ENCODE data around the gene CNBD2.
A peak's percentile ranks its signal among the peaks of the same experiment; 100 is the strongest.

The CNBD2 gene

GRCh38 chr20:36030149-36030548 lies 61.8 kb downstream of the CNBD2 start:
- H3K4me3 ChIP-seq (ENCODE audit: low read length), result no peak overlapping the region
- H3K4me1 ChIP-seq (ENCODE audit: control insufficient read depth, low read depth, low read length), result no peaks in the 10 kb centered on the region
- no peaks in the 10 kb centered on the region for H3K36me3 ChIP-seq (ENCODE audit: control insufficient read depth, insufficient read depth, low read length)
- H4K8ac ChIP-seq (ENCODE audit: low read depth, low read length), result no peak overlapping the region
- H3K23ac ChIP-seq (ENCODE audit: low read length), result no peak overlapping the region
- no peak overlapping the region for H2BK15ac ChIP-seq (replicated peaks; ENCODE audit: low read depth)
- H3K79me1 ChIP-seq (ENCODE audit: low read length), result no peaks in the 10 kb centered on the region
- no peak overlapping the region for H4K5ac ChIP-seq (ENCODE audit: low read length)
- no peak overlapping the region for H3K4ac ChIP-seq (ENCODE audit: low read depth, low read length)
- no peak overlapping the region for H3K56ac ChIP-seq (ENCODE audit: low read length)
- no peaks in the 10 kb centered on the region for H3K79me2 ChIP-seq (ENCODE audit: control insufficient read depth, insufficient read depth, low read length)
- H2AK5ac ChIP-seq (ENCODE audit: low read length), result no peak overlapping the region
- no CpG with 5 or more reads among the region's 8 CpGs for WGBS (ENCODE audit: extremely low coverage, insufficient coverage, low lambda C conversion rate)
- H2BK5ac ChIP-seq (ENCODE audit: low read length), result no peak overlapping the region
- no peak overlapping the region for H3K9ac ChIP-seq (ENCODE audit: low read length)
- H3K18ac ChIP-seq (ENCODE audit: low read length), result no peak overlapping the region
- H3K4me2 ChIP-seq (ENCODE audit: low read length), result no peak overlapping the region
- DNase-seq, result no peak
- no peak overlapping the region for H2BK120ac ChIP-seq (ENCODE audit: low read depth, low read length)
- H3K27ac ChIP-seq (ENCODE audit: low read depth, low read length), result no peak overlapping the region
- no peaks in the 10 kb centered on the region for H3K27me3 ChIP-seq (ENCODE audit: insufficient read depth, low read length, poor library complexity)

DNA sequence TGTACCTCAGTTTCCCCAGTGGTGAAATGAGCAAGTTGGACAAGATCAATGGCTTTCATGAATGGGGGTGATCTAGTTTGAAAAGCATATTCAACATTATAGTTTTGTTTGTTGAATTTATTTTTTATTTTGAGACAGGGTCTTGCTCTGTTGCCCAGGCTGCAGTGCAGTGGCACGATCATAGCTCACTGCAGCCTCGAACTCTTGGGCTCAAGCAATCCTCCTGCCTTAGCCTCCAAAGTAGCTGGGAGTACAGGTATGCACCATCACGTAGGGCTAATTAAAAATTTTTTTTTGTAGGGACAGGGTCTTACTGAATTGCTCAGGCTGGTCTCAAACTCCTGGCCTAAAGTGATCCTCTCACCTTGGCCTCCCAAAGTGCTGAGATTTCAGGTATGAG lies 63.4 kb downstream of the CNBD2 start:
- Histone ChIP-seq H2BK5ac (ENCODE audit: low read length) (no peak overlapping the region), H2AK5ac (ENCODE audit: low read length) (no peak overlapping the region), H3K79me1 (ENCODE audit: low read length) (no peaks in the 10 kb centered on the region), H3K4me1 (ENCODE audit: control insufficient read depth, low read depth, low read length) (no peaks in the 10 kb centered on the region), H3K23ac (ENCODE audit: low read length) (no peak overlapping the region), H3K36me3 (ENCODE audit: control insufficient read depth, insufficient read depth, low read length) (no peaks in the 10 kb centered on the region), H3K27me3 (ENCODE audit: insufficient read depth, low read length, poor library complexity) (no peaks in the 10 kb centered on the region), H3K4me2 (ENCODE audit: low read length) (no peak overlapping the region), H2BK120ac (ENCODE audit: low read depth, low read length) (no peak overlapping the region), H3K27ac (ENCODE audit: low read depth, low read length) (no peak overlapping the region), H3K9ac (ENCODE audit: low read length) (no peak overlapping the region), H3K4me3 (ENCODE audit: low read length) (no peak overlapping the region), H3K79me2 (ENCODE audit: control insufficient read depth, insufficient read depth, low read length) (no peaks in the 10 kb centered on the region), H4K5ac (ENCODE audit: low read length) (no peak overlapping the region), H2BK15ac (replicated peaks; ENCODE audit: low read depth) (no peak overlapping the region), H4K8ac (ENCODE audit: low read depth, low read length) (no peak overlapping the region), H3K18ac (ENCODE audit: low read length) (no peak overlapping the region), H3K56ac (ENCODE audit: low read length) (no peak overlapping the region), H3K4ac (ENCODE audit: low read depth, low read length) (no peak overlapping the region)
- no peak for DNase-seq
- WGBS (ENCODE audit: extremely low coverage, insufficient coverage, low lambda C conversion rate), result no CpG with 5 or more reads among the region's 3 CpGs

- Histone ChIP-seq H3K79me2 (ENCODE audit: control insufficient read depth, insufficient read depth, low read length) (no peaks in the 10 kb centered on the region), H2BK120ac (ENCODE audit: low read depth, low read length) (no peak overlapping the region), H2BK15ac (replicated peaks; ENCODE audit: low read depth) (no peak overlapping the region), H4K8ac (ENCODE audit: low read depth, low read length) (no peak overlapping the region), H3K36me3 (ENCODE audit: control insufficient read depth, insufficient read depth, low read length) (no peaks in the 10 kb centered on the region), H3K4me1 (ENCODE audit: control insufficient read depth, low read depth, low read length) (no peaks in the 10 kb centered on the region), H3K27ac (ENCODE audit: low read depth, low read length) (no peak overlapping the region), H2AK5ac (ENCODE audit: low read length) (no peak overlapping the region), H3K4ac (ENCODE audit: low read depth, low read length) (no peak overlapping the region), H3K56ac (ENCODE audit: low read length) (no peak overlapping the region), H4K5ac (ENCODE audit: low read length) (no peak overlapping the region), H3K79me1 (ENCODE audit: low read length) (no peaks in the 10 kb centered on the region), H3K23ac (ENCODE audit: low read length) (no peak overlapping the region), H3K18ac (ENCODE audit: low read length) (no peak overlapping the region), H3K9ac (ENCODE audit: low read length) (no peak overlapping the region), H3K27me3 (ENCODE audit: insufficient read depth, low read length, poor library complexity) (no peaks in the 10 kb centered on the region), H2BK5ac (ENCODE audit: low read length) (no peak overlapping the region), H3K4me3 (ENCODE audit: low read length) (no peak overlapping the region), H3K4me2 (ENCODE audit: low read length) (no peak overlapping the region)
- WGBS (ENCODE audit: extremely low coverage, insufficient coverage, low lambda C conversion rate), result 88% methylated on average over 1 of the region's 4 CpGs
- DNase-seq, result no peak
Measured at GRCh38 chr20:36034875-36035274, 66.5 kb downstream of the CNBD2 start.

DNA sequence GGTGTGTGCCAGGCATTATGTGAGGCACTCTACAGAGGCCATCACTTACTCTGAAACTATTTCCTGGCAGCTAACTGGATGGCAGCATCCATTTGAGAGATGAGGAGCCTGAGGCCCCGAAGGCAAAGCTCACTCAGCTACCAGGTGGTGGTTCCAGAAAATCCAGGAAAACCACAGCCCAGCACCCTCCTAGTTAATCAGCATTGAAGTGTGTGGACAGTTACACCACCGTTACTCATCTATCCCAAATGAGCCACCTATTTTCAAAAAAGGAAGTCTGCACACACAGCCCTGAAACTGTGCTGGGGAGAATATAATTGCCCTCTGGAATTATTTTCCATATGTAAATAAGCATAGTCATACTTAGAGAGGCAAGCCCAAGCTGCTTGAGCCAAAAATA lies 67.4 kb downstream of the CNBD2 start:
- WGBS (ENCODE audit: extremely low coverage, insufficient coverage, low lambda C conversion rate), result no CpG with 5 or more reads among the region's 2 CpGs
- Histone ChIP-seq H3K79me1 (ENCODE audit: low read length) (no peaks in the 10 kb centered on the region), H3K56ac (ENCODE audit: low read length) (no peak overlapping the region), H3K27ac (ENCODE audit: low read depth, low read length) (no peak overlapping the region), H4K5ac (ENCODE audit: low read length) (no peak overlapping the region), H3K9ac (ENCODE audit: low read length) (no peak overlapping the region), H3K4me1 (ENCODE audit: control insufficient read depth, low read depth, low read length) (no peaks in the 10 kb centered on the region), H3K36me3 (ENCODE audit: control insufficient read depth, insufficient read depth, low read length) (no peaks in the 10 kb centered on the region), H3K4ac (ENCODE audit: low read depth, low read length) (no peak overlapping the region), H3K27me3 (ENCODE audit: insufficient read depth, low read length, poor library complexity) (no peaks in the 10 kb centered on the region), H3K23ac (ENCODE audit: low read length) (no peak overlapping the region), H2BK5ac (ENCODE audit: low read length) (no peak overlapping the region), H3K4me3 (ENCODE audit: low read length) (no peak overlapping the region), H3K18ac (ENCODE audit: low read length) (no peak overlapping the region), H2BK120ac (ENCODE audit: low read depth, low read length) (no peak overlapping the region), H2BK15ac (replicated peaks; ENCODE audit: low read depth) (no peak overlapping the region), H2AK5ac (ENCODE audit: low read length) (no peak overlapping the region), H3K79me2 (ENCODE audit: control insufficient read depth, insufficient read depth, low read length) (no peaks in the 10 kb centered on the region), H4K8ac (ENCODE audit: low read depth, low read length) (no peak overlapping the region), H3K4me2 (ENCODE audit: low read length) (no peak overlapping the region)
- no peak for DNase-seq

- Histone ChIP-seq H2BK5ac (ENCODE audit: low read length) (no peak overlapping the region), H2AK5ac (ENCODE audit: low read length) (no peak overlapping the region), H3K4me3 (ENCODE audit: low read length) (no peak overlapping the region), H2BK15ac (replicated peaks; ENCODE audit: low read depth) (no peak overlapping the region), H3K36me3 (ENCODE audit: control insufficient read depth, insufficient read depth, low read length) (no peaks in the 10 kb centered on the region), H3K79me1 (ENCODE audit: low read length) (no peaks in the 10 kb centered on the region), H3K56ac (ENCODE audit: low read length) (no peak overlapping the region), H3K27me3 (ENCODE audit: insufficient read depth, low read length, poor library complexity) (no peaks in the 10 kb centered on the region), H4K5ac (ENCODE audit: low read length) (no peak overlapping the region), H3K79me2 (ENCODE audit: control insufficient read depth, insufficient read depth, low read length) (no peaks in the 10 kb centered on the region), H3K4ac (ENCODE audit: low read depth, low read length) (no peak overlapping the region), H3K27ac (ENCODE audit: low read depth, low read length) (no peak overlapping the region), H3K4me2 (ENCODE audit: low read length) (no peak overlapping the region), H3K4me1 (ENCODE audit: control insufficient read depth, low read depth, low read length) (no peaks in the 10 kb centered on the region), H4K8ac (ENCODE audit: low read depth, low read length) (no peak overlapping the region), H3K23ac (ENCODE audit: low read length) (no peak overlapping the region), H3K9ac (ENCODE audit: low read length) (no peak overlapping the region), H2BK120ac (ENCODE audit: low read depth, low read length) (no peak overlapping the region), H3K18ac (ENCODE audit: low read length) (no peak overlapping the region)
- peak; percentile 21 for DNase-seq
- no CpG with 5 or more reads among the region's 3 CpGs for WGBS (ENCODE audit: extremely low coverage, insufficient coverage, low lambda C conversion rate)
Measured at GRCh38 chr20:36036688-36037087, 68.3 kb downstream of the CNBD2 start.

GRCh38 chr20:36040571-36040970 lies 72.2 kb downstream of the CNBD2 start:
- no peak overlapping the region for H2BK120ac ChIP-seq (ENCODE audit: low read depth, low read length)
- H3K4me2 ChIP-seq (ENCODE audit: low read length), result no peak overlapping the region
- WGBS (ENCODE audit: extremely low coverage, insufficient coverage, low lambda C conversion rate), result no CpG with 5 or more reads among the region's 5 CpGs
- no peak overlapping the region for H3K27ac ChIP-seq (ENCODE audit: low read depth, low read length)
- no peak overlapping the region for H2AK5ac ChIP-seq (ENCODE audit: low read length)
- H3K56ac ChIP-seq (ENCODE audit: low read length), result no peak overlapping the region
- no peak overlapping the region for H2BK15ac ChIP-seq (replicated peaks; ENCODE audit: low read depth)
- H4K5ac ChIP-seq (ENCODE audit: low read length), result no peak overlapping the region
- DNase-seq, result no peak
- no peak overlapping the region for H3K4ac ChIP-seq (ENCODE audit: low read depth, low read length)
- no peak overlapping the region for H4K8ac ChIP-seq (ENCODE audit: low read depth, low read length)
- no peak overlapping the region for H3K23ac ChIP-seq (ENCODE audit: low read length)
- peaks cover 12% of the 10 kb centered on the region for H3K79me1 ChIP-seq (ENCODE audit: low read length)
- H3K18ac ChIP-seq (ENCODE audit: low read length), result no peak overlapping the region
- no peaks in the 10 kb centered on the region for H3K36me3 ChIP-seq (ENCODE audit: control insufficient read depth, insufficient read depth, low read length)
- H3K9ac ChIP-seq (ENCODE audit: low read length), result no peak overlapping the region
- no peaks in the 10 kb centered on the region for H3K27me3 ChIP-seq (ENCODE audit: insufficient read depth, low read length, poor library complexity)
- no peaks in the 10 kb centered on the region for H3K4me1 ChIP-seq (ENCODE audit: control insufficient read depth, low read depth, low read length)
- H2BK5ac ChIP-seq (ENCODE audit: low read length), result no peak overlapping the region
- no peak overlapping the region for H3K4me3 ChIP-seq (ENCODE audit: low read length)
- H3K79me2 ChIP-seq (ENCODE audit: control insufficient read depth, insufficient read depth, low read length), result peaks cover 5% of the 10 kb centered on the region
